K562 (cell line): ENCODE measurements around the gene GREB1. TPM values are rescaled to one million over a fixed set of nuclear protein-coding genes. Genes with fewer than 3 reads are reported as not detected.

Experiments
- ATAC-seq: fragments of 200-7000 bp; cut with Tn5 transposase; 3 replicates; pipeline ENCODE4 v1.9.1; 2020; ENCODE audit warnings: moderate library complexity
- BruUV-seq: library from RNA; stranded (reverse); fragments of 400-500 nt; replicated peaks from 2 replicates; lab custom pipeline; 2021; lab: Mats Ljungman, UMichigan
- CTCF ChIA-PET: fragments of 300-600 bp; formaldehyde crosslinking; extraction: SDS; loops from one replicate; lab custom pipeline; 2021; ENCODE audit warnings: low intra/inter-chr PET ratio; lab: Yijun Ruan, JAX
- POLR2A ChIA-PET: fragments of 300-600, 350-650 bp; sonication (Branson Sonifier 250); formaldehyde crosslinking; extraction: SDS; loops from one replicate; lab custom pipeline; 2021; ENCODE audit warnings: antibody characterized with exemption, inconsistent platforms; lab: Yijun Ruan, JAX
- DNase-seq, 4 experiments: peaks; one replicate each; pipeline versions ENCODE4 v3.0.0 to v3.0.0-alpha.2; 2011 to 2018; ENCODE audit warnings: low spot score in 3 of 4, mixed read lengths in 3 of 4; ENCODE audit errors: extremely low read depth in 1 of 4
- FAIRE-seq: peaks from 2 replicates; lab custom pipeline; 2011; peaks lifted over from hg19 to GRCh38; lab: Jason Lieb, UNC
- H2AFZ ChIP-seq: 2 replicates; pipeline ENCODE4 v1.6.0; 2011; ENCODE audit warnings: low read depth, low read length, control low read depth, inconsistent platforms
- H3K27ac ChIP-seq: fragments of 200-600 bp; 3 replicates; pipeline ENCODE4 v1.8.0; 2011; ENCODE audit warnings: low read depth, mild to moderate bottlenecking, control low read depth, inconsistent platforms, low read length, moderate library complexity, mixed read lengths; ENCODE audit errors: extremely low read depth
- H3K27me3 ChIP-seq, 2 experiments: fragments of 300-600 bp in 1 of 2; 2 replicates in 1 of 2; 3 replicates in 1 of 2; pipeline versions ENCODE4 v1.6.0 to v1.8.0; 2011; ENCODE audit warnings: inconsistent platforms in 2 of 2, low read length in 2 of 2, mild to moderate bottlenecking in 1 of 2, mixed read lengths in 1 of 2, moderate library complexity in 1 of 2; ENCODE audit not compliant: control insufficient read depth in 2 of 2, insufficient read depth in 2 of 2
- H3K36me3 ChIP-seq: fragments of 300-600 bp; 3 replicates; pipeline ENCODE4 v1.8.0; 2011; ENCODE audit warnings: mild to moderate bottlenecking, low read length, inconsistent platforms; ENCODE audit not compliant: control insufficient read depth, insufficient read depth
- H3K4me1 ChIP-seq, 2 experiments: fragments of 200-600 bp in 1 of 2; replicated peaks in 1 of 2; 2 replicates in 1 of 2; 3 replicates in 1 of 2; pipeline versions ENCODE4 v1.5.1 to v1.8.0; 2011; ENCODE audit warnings: inconsistent platforms in 2 of 2, low read length in 2 of 2, mild to moderate bottlenecking in 1 of 2, mixed read lengths in 1 of 2, moderate library complexity in 1 of 2; ENCODE audit not compliant: control insufficient read depth in 2 of 2, insufficient read depth in 2 of 2
- H3K4me2 ChIP-seq: 2 replicates; pipeline ENCODE4 v1.6.1; 2011; ENCODE audit warnings: low read length, control low read depth, inconsistent platforms, mixed read lengths; ENCODE audit not compliant: insufficient read depth
- H3K4me3 ChIP-seq: fragments of 200-600 bp; sonication (generic), shearing (Covaris generic); 2 replicates; pipeline ENCODE4 v1.5.1; 2016; ENCODE audit warnings: control low read depth, inconsistent platforms
- H3K79me2 ChIP-seq: fragments of 200-600 bp; 3 replicates; pipeline ENCODE4 v1.8.0; 2011; ENCODE audit warnings: low read length, inconsistent platforms; ENCODE audit not compliant: control insufficient read depth, insufficient read depth
- H3K9ac ChIP-seq, 2 experiments: 2 replicates each; pipeline versions ENCODE4 v1.6.0 to v1.6.1; 2011; ENCODE audit warnings: low read depth in 2 of 2, low read length in 2 of 2, control low read depth in 1 of 2, inconsistent platforms in 1 of 2, mild to moderate bottlenecking in 1 of 2, mixed read lengths in 1 of 2; ENCODE audit not compliant: insufficient read depth in 1 of 2
- H3K9me1 ChIP-seq: one replicate; pipeline ENCODE4 v1.6.0; 2011; ENCODE audit warnings: inconsistent platforms, mild to moderate bottlenecking, low read length, moderate library complexity; ENCODE audit not compliant: control insufficient read depth, insufficient read depth
- H3K9me3 ChIP-seq: replicated peaks from 2 replicates; pipeline ENCODE4 v1.5.1; 2011; ENCODE audit warnings: low read depth, low read length, inconsistent platforms; ENCODE audit not compliant: control insufficient read depth, insufficient read depth
- H4K20me1 ChIP-seq: replicated peaks from 2 replicates; pipeline ENCODE4 v1.6.1; 2011; ENCODE audit warnings: low read length, inconsistent platforms, mixed read lengths; ENCODE audit not compliant: control insufficient read depth, insufficient read depth
- FOXK2 ChIP-seq, 2 experiments: fragments of 450-650 bp; IDR thresholded peaks in 1 of 2; conservative IDR thresholded peaks in 1 of 2; 2 replicates each; pipeline ENCODE4 v1.6.1; 2016; ENCODE audit warnings: low read depth in 2 of 2, mild to moderate bottlenecking in 1 of 2
- NR4A1 ChIP-seq, 2 experiments: fragments of 250-450 bp in 1 of 2; fragments of 450-650 bp in 1 of 2; sonication (Bioruptor Pico) in 1 of 2; IDR thresholded peaks; 2 replicates each; pipeline versions ENCODE4 v1.4.0 to v1.6.1; 2016 to 2020; ENCODE audit warnings: mild to moderate bottlenecking in 2 of 2, missing compliant biosample characterization in 1 of 2, missing genetic modification characterization in 1 of 2, moderate library complexity in 1 of 2
- ZNF121 ChIP-seq: sonication (generic); formaldehyde crosslinking; conservative IDR thresholded peaks from 2 replicates; pipeline ENCODE4 v1.8.0; 2022; ENCODE audit warnings: missing genetic modification reagents
- ZNF347 ChIP-seq: fragments of 450-650 bp; formaldehyde crosslinking; IDR thresholded peaks from 2 replicates; pipeline ENCODE4 v1.4.0; 2020; ENCODE audit warnings: low read depth, mild to moderate bottlenecking, moderate library complexity
- WGBS: fragments of 100-300 bp; shearing (Covaris generic); methylation state at CpG from one replicate; pipeline ENCODE4 v1.1.6; 2016; ENCODE audit warnings: low coverage, mixed read lengths; ENCODE audit not compliant: insufficient coverage; ENCODE audit errors: missing lambda C conversion rate; 5-methylcytosine and 5-hydroxymethylcytosine counted together
- in situ Hi-C: fragments of 300-500 bp; cut with MboI; formaldehyde crosslinking; loops from 4 replicates; pipeline ENCODE4 v1.15.0; 2018; ENCODE audit warnings: inconsistent platforms, mixed read lengths
- intact Hi-C: fragments of 100-400 bp; cut with micrococcal nuclease; formaldehyde crosslinking; loops from 2 replicates; pipeline ENCODE4 v1.14.2; 2022
- polyA plus RNA-seq, 8 experiments: library from polyadenylated mRNA; depleted of rRNA in 4 of 8; stranded (reverse) in 5 of 8; unstranded in 3 of 8; fragments of >200 nt; fragmentation: Nextera tagmentation in 2 of 8; fragmentation: Illumina TruSeq in 1 of 8; extraction: Ambion mirVana in 2 of 8; extraction: Trizol in 1 of 8; gene quantifications; 2 replicates each; pipeline versions ENCODE4 v1.2.1 to v1.2.3, GENCODE V29; 2011 to 2014; ENCODE audit warnings: inconsistent platforms in 1 of 8, missing spikeins in 1 of 8
- total RNA-seq, 7 experiments: library from RNA; depleted of rRNA in 6 of 7; stranded (reverse); fragments of >200 nt in 6 of 7; fragmentation: Illumina TruSeq in 2 of 7; extraction: Trizol in 2 of 7; gene quantifications; 2 replicates each; pipeline versions ENCODE4 v1.2.1 to v1.2.3, GENCODE V29; 2011 to 2021; ENCODE audit warnings: low replicate concordance in 1 of 7
- TF ChIP-seq, protein P1 (sequence below), 2 experiments: fragments of 450-650 bp in 1 of 2; sonication (generic) in 1 of 2; formaldehyde crosslinking in 1 of 2; IDR thresholded peaks in 1 of 2; conservative IDR thresholded peaks in 1 of 2; 2 replicates each; pipeline versions ENCODE4 v1.6.1 to v1.8.1; 2016 to 2023; ENCODE audit warnings: mild to moderate bottlenecking in 2 of 2, moderate library complexity in 2 of 2, inconsistent platforms in 1 of 2, missing genetic modification reagents in 1 of 2
- TF ChIP-seq, protein P2 (sequence below): IDR thresholded peaks from 2 replicates; pipeline ENCODE4 v1.6.1; 2016; ENCODE audit warnings: missing genetic modification characterization, missing compliant biosample characterization

GREB1 gene
- total and polyA plus RNA-seq, 9 of the 15 experiments (the other 6 are each of a cell fraction or from before 2014, with no cell fraction given): 0.04 to 0.86 (median 0.10) TPM; not detected in 1

DNA sequence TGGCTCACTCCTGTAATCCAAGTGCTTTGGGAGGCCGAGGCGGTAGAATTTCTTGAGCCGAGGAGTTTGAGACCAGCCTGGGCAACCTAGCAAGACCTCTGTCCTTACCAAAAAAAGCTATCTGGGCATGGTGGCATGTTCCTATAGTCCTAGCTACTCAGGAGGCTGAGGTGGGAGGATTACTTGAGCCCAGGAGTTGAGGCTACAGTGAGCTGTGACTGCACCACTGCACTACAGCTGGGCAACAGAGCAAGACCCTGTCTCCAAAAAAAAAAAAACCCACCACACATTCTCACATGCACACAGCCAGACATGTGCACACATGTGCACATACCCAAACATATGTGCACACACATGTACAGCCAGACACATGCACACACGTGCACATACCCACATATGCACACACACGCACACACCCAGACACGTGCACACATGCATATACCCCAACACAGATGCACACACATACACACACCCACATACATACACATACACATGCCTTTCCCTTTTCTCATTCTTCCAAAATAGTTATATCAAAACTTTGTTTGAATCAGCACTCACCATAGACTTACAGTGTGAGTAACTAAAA lies 14.2 kb downstream of the GREB1 start:
- CTCF ChIA-PET: no interaction called here
- H3K79me2 ChIP-seq: no peaks in the 10 kb centered on the region
- no peak for FAIRE-seq

DNA sequence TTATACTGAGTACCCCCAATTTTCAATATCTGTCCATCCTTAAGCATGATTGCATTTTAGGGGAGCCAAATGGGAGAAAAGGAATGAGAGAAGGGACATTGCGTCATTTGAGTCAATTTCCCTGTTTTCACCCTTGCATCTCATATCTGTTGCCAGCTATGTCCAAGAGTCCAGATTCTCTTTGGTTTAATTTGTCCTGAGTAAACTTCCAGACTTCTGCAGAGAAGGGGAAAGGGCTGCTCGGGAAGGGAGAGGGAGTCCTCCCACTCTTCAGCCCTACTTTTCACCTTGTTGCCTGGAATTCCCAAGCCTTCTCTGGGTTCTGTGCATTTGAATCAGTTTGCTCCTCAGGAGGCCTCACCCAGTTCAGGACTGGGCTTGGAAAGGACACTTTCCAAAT lies 16.5 kb downstream of the GREB1 start:
- FAIRE-seq (no peak), ATAC-seq (no peak), DNase-seq (no peak)
- Histone ChIP-seq H3K27ac (no peak overlapping the region), H4K20me1 (no peaks in the 10 kb centered on the region), H3K9me3 (no peaks in the 10 kb centered on the region), H3K9me1 (no peaks in the 10 kb centered on the region), H3K9ac (no peak overlapping the region), H3K4me2 (no peak overlapping the region), H3K4me1 (no peaks in the 10 kb centered on the region; a peak in 1 of 5 replicates), H3K4me3 (no peak overlapping the region), H3K36me3 (no peaks in the 10 kb centered on the region), H3K79me2 (no peaks in the 10 kb centered on the region), H3K27me3 (peaks cover 42 to 49% of the 10 kb centered on the region in 2 experiments), H2AFZ (no peak overlapping the region)
- intact Hi-C loops: no loop called here
- ChIA-PET CTCF (no interaction called here), POLR2A (interaction anchor here (1.2 to 1.3 kb wide), 2 partner anchors 10 to 17 kb away, joined by 3 read pairs; no protein-coding TSS in a partner anchor)
- WGBS: 0% methylated on average over 2 of the region's 2 CpGs
- in situ Hi-C loops: no loop called here
- BruUV-seq: no TSS peak
- TF ChIP-seq, protein P1, sequence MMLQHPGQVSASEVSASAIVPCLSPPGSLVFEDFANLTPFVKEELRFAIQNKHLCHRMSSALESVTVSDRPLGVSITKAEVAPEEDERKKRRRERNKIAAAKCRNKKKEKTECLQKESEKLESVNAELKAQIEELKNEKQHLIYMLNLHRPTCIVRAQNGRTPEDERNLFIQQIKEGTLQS (IDR thresholded peaks at IDR 0.05): 0 out of 2 replicates have a peak, but pooled peaks have one; percentile 20
- TF ChIP-seq, protein P1 (CRISPR knock-in tag; conservative IDR thresholded peaks at IDR 0.05): no peak
- TF ChIP-seq ZNF347: no peak
- peak; percentile 50; the same call in 1 of the 2 replicates for TF ChIP-seq NR4A1 (CRISPR knock-in tag; IDR thresholded peaks at IDR 0.05)
- no peak for TF ChIP-seq NR4A1 (tag; IDR thresholded peaks at IDR 0.05)
- no peak for TF ChIP-seq FOXK2 (conservative IDR thresholded peaks at IDR 0.05 in 1 of 2, IDR thresholded peaks at IDR 0.05 in 1 of 2; ENCODE audit: low read depth in 2 of 2)
- TF ChIP-seq, protein P2, sequence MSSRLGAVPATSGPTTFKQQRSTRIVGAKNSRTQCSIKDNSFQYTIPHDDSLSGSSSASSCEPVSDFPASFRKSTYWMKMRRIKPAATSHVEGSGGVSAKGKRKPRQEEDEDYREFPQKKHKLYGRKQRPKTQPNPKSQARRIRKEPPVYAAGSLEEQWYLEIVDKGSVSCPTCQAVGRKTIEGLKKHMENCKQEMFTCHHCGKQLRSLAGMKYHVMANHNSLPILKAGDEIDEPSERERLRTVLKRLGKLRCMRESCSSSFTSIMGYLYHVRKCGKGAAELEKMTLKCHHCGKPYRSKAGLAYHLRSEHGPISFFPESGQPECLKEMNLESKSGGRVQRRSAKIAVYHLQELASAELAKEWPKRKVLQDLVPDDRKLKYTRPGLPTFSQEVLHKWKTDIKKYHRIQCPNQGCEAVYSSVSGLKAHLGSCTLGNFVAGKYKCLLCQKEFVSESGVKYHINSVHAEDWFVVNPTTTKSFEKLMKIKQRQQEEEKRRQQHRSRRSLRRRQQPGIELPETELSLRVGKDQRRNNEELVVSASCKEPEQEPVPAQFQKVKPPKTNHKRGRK: no peak

More for the DNA sequence above, 14.2 kb downstream of the GREB1 start:
- Histone ChIP-seq H3K9me3 (no peaks in the 10 kb centered on the region), H3K36me3 (no peaks in the 10 kb centered on the region), H3K27ac (no peak overlapping the region), H3K4me3 (no peak overlapping the region), H3K4me2 (no peak overlapping the region), H3K9ac (no peak overlapping the region), H3K4me1 (no peaks in the 10 kb centered on the region; a peak in 1 of 5 replicates), H3K27me3 (peaks cover 37 to 53% of the 10 kb centered on the region in 2 experiments), H3K9me1 (no peaks in the 10 kb centered on the region), H4K20me1 (0 out of 2 replicates have a peak, but pooled peaks cover 5% of the 10 kb centered on the region), H2AFZ (no peak overlapping the region)
- POLR2A ChIA-PET: interaction anchor here (0.9 to 1.9 kb wide), 2 partner anchors 9 to 17 kb away, joined by 3 to 6 read pairs; no protein-coding TSS in a partner anchor
- ATAC-seq (no peak), DNase-seq (no peak)
- in situ Hi-C loops (no loop called here), intact Hi-C loops (no loop called here)
- 0% methylated on average over 6 of the region's 6 CpGs for WGBS
- TF ChIP-seq, protein P2: no peak
- TF ChIP-seq ZNF121 (CRISPR knock-in tag): peak; percentile 16
- no TSS peak for BruUV-seq
